Endodermal cell (in vitro differentiated cells): Measurements from ENCODE around the gene SSX5. TPM values are rescaled to one million over a fixed set of nuclear protein-coding genes. Genes with fewer than 3 reads are reported as not detected.
"Not testable (repeated sequence)": the region's sequence is repeated elsewhere in the genome, so short reads cannot be mapped to it uniquely, and the experiment has no call there.

Source experiments
- DNase-seq: peaks from one replicate; pipeline ENCODE4 v3.0.0-alpha.2; 2017
- H3K27ac ChIP-seq: 2 replicates; pipeline ENCODE4 v1.5.1; 2013; ENCODE audit warnings: mild to moderate bottlenecking, low read depth, low read length, moderate library complexity
- H3K27me3 ChIP-seq: 2 replicates; pipeline ENCODE4 v1.6.1; 2013; ENCODE audit warnings: mild to moderate bottlenecking, low read length, moderate library complexity; ENCODE audit not compliant: insufficient read depth, control insufficient read depth, poor library complexity, severe bottlenecking
- H3K36me3 ChIP-seq: 2 replicates; pipeline ENCODE4 v1.7.0; 2013; ENCODE audit warnings: mild to moderate bottlenecking, low read length, moderate library complexity; ENCODE audit not compliant: control insufficient read depth, insufficient read depth
- H3K4me1 ChIP-seq: one replicate; pipeline ENCODE4 v1.7.0; 2013; ENCODE audit warnings: low read length; ENCODE audit not compliant: control insufficient read depth, insufficient read depth
- H3K4me3 ChIP-seq: 2 replicates; pipeline ENCODE4 v1.5.1; 2013; ENCODE audit warnings: mild to moderate bottlenecking, low read length, moderate library complexity
- H3K9ac ChIP-seq: 2 replicates; pipeline ENCODE4 v1.6.1; 2013; ENCODE audit warnings: mild to moderate bottlenecking, low read length, moderate library complexity; ENCODE audit not compliant: poor library complexity, severe bottlenecking; ENCODE audit errors: extremely low read depth
- H3K9me3 ChIP-seq: 2 replicates; pipeline ENCODE4 v1.6.1; 2013; ENCODE audit warnings: mild to moderate bottlenecking, low read length, moderate library complexity; ENCODE audit not compliant: control insufficient read depth
- H3K27ac Mint-ChIP-seq: 2 replicates; pipeline ENCODE4 v1.8.0; 2020; ENCODE audit warnings: mixed read lengths
- H3K27me3 Mint-ChIP-seq: 2 replicates; pipeline ENCODE4 v1.8.0; 2021; ENCODE audit warnings: mild to moderate bottlenecking, mixed read lengths; ENCODE audit not compliant: insufficient read depth
- H3K36me3 Mint-ChIP-seq: 2 replicates; pipeline ENCODE4 v1.8.0; 2020; ENCODE audit warnings: low read depth, mixed read lengths
- H3K4me1 Mint-ChIP-seq: 2 replicates; pipeline ENCODE4 v1.8.0; 2020; ENCODE audit warnings: mixed read lengths
- H3K4me3 Mint-ChIP-seq: 2 replicates; pipeline ENCODE4 v1.8.0; 2020; ENCODE audit warnings: mild to moderate bottlenecking, moderate library complexity, mixed read lengths
- H3K9me3 Mint-ChIP-seq: 2 replicates; pipeline ENCODE4 v1.8.0; 2020; ENCODE audit warnings: mild to moderate bottlenecking, mixed read lengths
- WGBS, 2 experiments: methylation state at CpG; one replicate each; pipeline versions ENCODE4 v1.1.5 to v1.1.7; 2013; ENCODE audit warnings: missing lambda C conversion rate in 2 of 2, mixed read lengths in 1 of 2; ENCODE audit not compliant: insufficient coverage in 1 of 2, insufficient read length in 1 of 2; 5-methylcytosine and 5-hydroxymethylcytosine counted together
- total RNA-seq, 2 donors: library from RNA; stranded (reverse); fragmentation: NEBNext Ultra II Directional in 1 of 2; extraction: Animal tissue kit (Norgen Biotek cat#: 25700) in 1 of 2; gene quantifications; 2 replicates in 1 of 2; 3 replicates in 1 of 2; pipeline ENCODE4 v1.2.1, GENCODE V29; 2021
- TF ChIP-seq, protein P1 (sequence below): fragments of 200-600 bp; sonication (generic); conservative IDR thresholded peaks from 2 replicates; pipeline ENCODE4 v1.5.0; 2021; ENCODE audit warnings: antibody characterized with exemption, mild to moderate bottlenecking

Gene SSX5
- total RNA-seq, 2 donors from 2014 or later: not detected

DNA sequence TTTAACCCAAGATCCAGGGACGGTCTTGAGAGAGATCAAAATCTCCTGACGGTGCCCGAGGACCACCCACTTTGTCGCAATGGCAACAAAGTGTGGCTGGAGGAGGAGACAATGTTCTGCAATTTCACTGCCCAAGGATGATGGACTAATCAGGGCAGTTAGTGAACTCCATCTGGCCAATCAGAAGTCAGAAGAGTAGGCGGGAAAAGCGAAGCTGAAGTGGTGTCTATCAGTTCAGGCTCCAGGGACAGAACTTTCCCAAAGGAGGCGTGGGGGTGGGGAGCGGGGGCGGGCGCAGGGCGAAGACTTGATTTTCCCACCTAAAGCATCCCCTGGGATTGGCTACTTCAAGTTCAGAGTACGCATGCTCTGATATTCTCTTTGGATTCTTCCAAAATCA is 40.6 kb downstream of the SSX5 start:
- no peaks in the 10 kb centered on the region for H3K36me3 ChIP-seq
- Mint-ChIP-seq H3K4me1 (no peaks in the 10 kb centered on the region), H3K36me3 (no peaks in the 10 kb centered on the region), H3K27me3 (peaks cover 10% of the 10 kb centered on the region), H3K27ac (no peak overlapping the region), H3K9me3 (peaks cover 54% of the 10 kb centered on the region), H3K4me3 (no peak overlapping the region)
- no peak overlapping the region for H3K9ac ChIP-seq
- DNase-seq: no peak
- TF ChIP-seq, protein P1, sequence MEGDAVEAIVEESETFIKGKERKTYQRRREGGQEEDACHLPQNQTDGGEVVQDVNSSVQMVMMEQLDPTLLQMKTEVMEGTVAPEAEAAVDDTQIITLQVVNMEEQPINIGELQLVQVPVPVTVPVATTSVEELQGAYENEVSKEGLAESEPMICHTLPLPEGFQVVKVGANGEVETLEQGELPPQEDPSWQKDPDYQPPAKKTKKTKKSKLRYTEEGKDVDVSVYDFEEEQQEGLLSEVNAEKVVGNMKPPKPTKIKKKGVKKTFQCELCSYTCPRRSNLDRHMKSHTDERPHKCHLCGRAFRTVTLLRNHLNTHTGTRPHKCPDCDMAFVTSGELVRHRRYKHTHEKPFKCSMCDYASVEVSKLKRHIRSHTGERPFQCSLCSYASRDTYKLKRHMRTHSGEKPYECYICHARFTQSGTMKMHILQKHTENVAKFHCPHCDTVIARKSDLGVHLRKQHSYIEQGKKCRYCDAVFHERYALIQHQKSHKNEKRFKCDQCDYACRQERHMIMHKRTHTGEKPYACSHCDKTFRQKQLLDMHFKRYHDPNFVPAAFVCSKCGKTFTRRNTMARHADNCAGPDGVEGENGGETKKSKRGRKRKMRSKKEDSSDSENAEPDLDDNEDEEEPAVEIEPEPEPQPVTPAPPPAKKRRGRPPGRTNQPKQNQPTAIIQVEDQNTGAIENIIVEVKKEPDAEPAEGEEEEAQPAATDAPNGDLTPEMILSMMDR: no peak
- H3K27me3 ChIP-seq: no peaks in the 10 kb centered on the region
- H3K4me3 ChIP-seq: no peak overlapping the region
- no peaks in the 10 kb centered on the region for H3K4me1 ChIP-seq
- 96 to 100% methylated on average over 4 to 12 of the region's 12 CpGs for WGBS, 2 experiments
- H3K27ac ChIP-seq: no peak overlapping the region
- no peaks in the 10 kb centered on the region for H3K9me3 ChIP-seq

DNA sequence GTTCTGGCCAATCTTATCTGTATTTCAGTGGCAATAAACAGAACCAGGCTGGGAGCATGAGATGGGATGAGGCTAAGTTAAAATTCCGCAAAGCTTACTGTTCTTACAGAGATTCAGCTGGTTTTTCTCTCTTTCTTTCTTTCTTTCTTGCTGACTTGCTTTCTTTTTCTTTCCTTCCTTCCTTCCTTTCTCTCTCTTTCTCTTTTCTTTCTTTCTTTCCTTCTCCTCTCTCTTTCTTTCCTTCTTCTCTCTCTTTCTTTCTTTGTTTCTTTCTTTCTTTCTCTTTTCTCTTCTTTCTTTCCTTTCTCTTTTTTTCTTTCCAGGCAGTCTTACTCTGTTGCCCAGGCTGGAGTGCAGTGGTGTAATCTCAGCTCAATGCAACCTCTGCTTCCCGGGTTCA is 41.8 kb downstream of the SSX5 start:
- peaks cover 10% of the 10 kb centered on the region for H3K27me3 Mint-ChIP-seq
- H3K9me3 Mint-ChIP-seq: peaks cover 50% of the 10 kb centered on the region
- TF ChIP-seq, protein P1: no peak
- Histone ChIP-seq H3K27ac (no peak overlapping the region), H3K27me3 (no peaks in the 10 kb centered on the region), H3K9ac (no peak overlapping the region), H3K36me3 (no peaks in the 10 kb centered on the region), H3K9me3 (no peaks in the 10 kb centered on the region), H3K4me3 (no peak overlapping the region), H3K4me1 (no peaks in the 10 kb centered on the region)
- 95 to 100% methylated on average over 1 to 2 of the region's 2 CpGs for WGBS, 2 experiments
- H3K36me3 Mint-ChIP-seq: no peaks in the 10 kb centered on the region
- no peaks in the 10 kb centered on the region for H3K4me1 Mint-ChIP-seq
- H3K27ac Mint-ChIP-seq: no peak overlapping the region
- no peak for DNase-seq
- H3K4me3 Mint-ChIP-seq: no peak overlapping the region

DNA sequence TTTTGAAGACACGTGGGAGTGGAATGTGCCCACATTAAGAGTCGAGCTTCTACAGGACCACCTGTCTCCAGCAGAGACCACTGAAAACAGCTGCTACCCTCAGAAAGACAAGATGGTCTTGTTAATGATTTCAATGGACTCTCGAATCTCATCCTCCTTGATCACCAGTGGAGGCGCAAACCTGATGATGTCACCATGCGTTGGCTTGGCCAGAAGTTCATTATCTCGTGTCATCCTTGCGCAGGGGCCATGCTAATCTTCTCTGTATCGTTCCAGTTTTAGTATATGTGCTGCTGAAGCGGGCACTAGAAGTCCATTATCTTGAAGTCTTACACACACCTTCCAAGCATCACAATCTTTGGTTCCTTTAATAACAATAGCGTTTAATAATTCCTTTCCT is 42.8 kb downstream of the SSX5 start:
- H3K9ac ChIP-seq: no peak overlapping the region
- H3K27me3 ChIP-seq: no peaks in the 10 kb centered on the region
- DNase-seq: no peak
- no peaks in the 10 kb centered on the region for H3K4me1 Mint-ChIP-seq
- no peak overlapping the region for H3K4me3 ChIP-seq
- H3K36me3 ChIP-seq: no peaks in the 10 kb centered on the region
- H3K27ac Mint-ChIP-seq: no peak overlapping the region
- TF ChIP-seq, protein P1: no peak
- H3K9me3 Mint-ChIP-seq: peaks cover 53% of the 10 kb centered on the region
- H3K4me1 ChIP-seq: no peaks in the 10 kb centered on the region
- H3K27me3 Mint-ChIP-seq: peaks cover 10% of the 10 kb centered on the region
- H3K27ac ChIP-seq: no peak overlapping the region
- H3K9me3 ChIP-seq: no peaks in the 10 kb centered on the region
- 95 to 97% methylated on average over 4 to 10 of the region's 10 CpGs for WGBS, 2 experiments
- H3K36me3 Mint-ChIP-seq: no peaks in the 10 kb centered on the region
- H3K4me3 Mint-ChIP-seq: no peak overlapping the region

DNA sequence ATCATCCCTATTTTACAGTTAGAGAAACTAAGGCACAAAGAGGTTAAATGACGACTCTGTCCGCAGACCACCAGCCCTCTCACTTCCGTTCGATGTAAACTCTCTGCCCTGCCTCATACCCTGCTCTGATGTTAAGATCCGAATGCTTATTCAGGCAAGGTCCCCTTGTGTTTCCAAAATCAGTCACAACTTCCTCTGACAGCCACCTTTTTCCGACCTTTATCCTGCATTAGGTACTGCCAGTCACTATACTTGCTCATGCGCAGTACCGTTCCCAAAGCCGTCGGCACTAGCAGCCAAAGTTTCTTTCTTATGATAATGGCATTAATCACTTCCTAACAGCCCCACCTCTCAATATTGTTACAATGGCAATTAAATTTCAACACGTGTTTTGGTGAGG is 53.9 kb downstream of the SSX5 start:
- 73% methylated on average over 11 of the region's 11 CpGs; no CpG with 5 or more reads in 1 of the 2 experiments for WGBS, 2 experiments
- not testable (repeated sequence) for H3K27ac Mint-ChIP-seq

DNA sequence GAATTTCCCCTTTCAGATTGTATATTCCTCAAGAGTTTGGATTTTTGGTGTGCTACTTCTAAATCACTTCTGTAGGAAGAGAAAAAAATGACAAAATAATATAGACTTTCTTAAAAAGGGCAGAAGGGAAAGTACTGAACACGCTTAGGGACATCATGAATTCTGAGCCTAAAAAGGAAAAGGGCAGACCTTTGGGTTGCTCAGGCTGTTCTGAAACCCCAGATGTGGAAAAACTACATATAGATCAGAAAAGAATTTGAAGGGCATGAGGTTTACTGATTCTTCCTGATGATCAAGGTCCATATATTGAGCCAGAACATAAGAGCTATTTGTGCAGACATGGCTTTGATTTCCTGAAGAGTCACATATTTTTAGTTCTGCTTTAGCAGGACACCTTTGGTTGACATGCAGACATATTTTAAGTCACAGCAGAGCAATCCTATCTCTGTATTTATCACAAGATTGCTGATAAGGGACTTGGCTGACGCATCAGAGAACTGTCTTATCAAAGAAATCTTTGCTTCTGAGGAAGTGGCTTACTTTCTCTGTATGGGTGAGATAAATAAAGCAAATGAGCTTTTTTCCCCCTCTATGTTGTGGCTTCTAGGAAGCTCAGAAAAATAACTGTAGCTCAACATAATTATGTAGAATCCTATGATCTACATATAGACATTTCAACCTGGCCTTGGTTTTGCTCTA is 54.6 kb downstream of the SSX5 start:
- not testable (repeated sequence) for H3K27me3 Mint-ChIP-seq, DNase-seq, H3K4me1 ChIP-seq, H3K9me3 ChIP-seq, H3K4me3 Mint-ChIP-seq, H3K27ac ChIP-seq, H3K27ac Mint-ChIP-seq, H3K36me3 ChIP-seq, H3K36me3 Mint-ChIP-seq, H3K4me1 Mint-ChIP-seq, H3K27me3 ChIP-seq, H3K4me3 ChIP-seq, H3K9ac ChIP-seq
- WGBS, 2 experiments: no CpG with 5 or more reads among the region's 2 CpGs
- peaks cover 35% of the 10 kb centered on the region for H3K9me3 Mint-ChIP-seq

More for the DNA sequence above, 53.9 kb downstream of the SSX5 start:
- not testable (repeated sequence) for H3K9ac ChIP-seq, H3K36me3 ChIP-seq, DNase-seq, H3K27me3 ChIP-seq, H3K9me3 ChIP-seq, H3K4me3 Mint-ChIP-seq, H3K4me3 ChIP-seq, H3K36me3 Mint-ChIP-seq, H3K27ac ChIP-seq, H3K4me1 Mint-ChIP-seq, H3K4me1 ChIP-seq, H3K27me3 Mint-ChIP-seq
- peaks cover 35% of the 10 kb centered on the region for H3K9me3 Mint-ChIP-seq
